Mammary epithelial cell (primary cell): ENCODE results near the gene BTBD2.

ENCODE experiments used
- CTCF ChIP-seq, 2 donors: IDR thresholded peaks in 1 of 2; conservative IDR thresholded peaks in 1 of 2; 2 replicates each; pipeline ENCODE4 v1.5.1; 2011 to 2012; ENCODE audit warnings: inconsistent platforms in 2 of 2, low read length in 2 of 2, mild to moderate bottlenecking in 2 of 2, control low read depth in 1 of 2, low read depth in 1 of 2; ENCODE audit not compliant: insufficient read depth in 1 of 2; ENCODE audit errors: extremely low read depth in 1 of 2
- EZH2 ChIP-seq: IDR thresholded peaks from 2 replicates; pipeline ENCODE4 v1.6.1; 2012; ENCODE audit warnings: low read length, inconsistent platforms, borderline replicate concordance

GRCh38 chr19:2047449-2048103, 32.1 kb upstream of the BTBD2 start:
- no peak for TF ChIP-seq CTCF (conservative IDR thresholded peaks at IDR 0.05 in 1 of 2, IDR thresholded peaks at IDR 0.05 in 1 of 2; ENCODE audit: extremely low read depth in 1 of 2, insufficient read depth in 1 of 2, low read depth in 1 of 2, low read length in 2 of 2)
- TF ChIP-seq EZH2, result no peak
